Measurements from ENCODE around the gene EFL1. TPM values are rescaled to one million over a fixed set of nuclear protein-coding genes. Genes with fewer than 3 reads are reported as not detected.
"Not testable (repeated sequence)": the region's sequence is repeated elsewhere in the genome, so short reads cannot be mapped to it uniquely, and the experiment has no call there.

The EFL1 gene
- total RNA-seq, 1 experiment from 2014 or later: 22.8 TPM

DNA sequence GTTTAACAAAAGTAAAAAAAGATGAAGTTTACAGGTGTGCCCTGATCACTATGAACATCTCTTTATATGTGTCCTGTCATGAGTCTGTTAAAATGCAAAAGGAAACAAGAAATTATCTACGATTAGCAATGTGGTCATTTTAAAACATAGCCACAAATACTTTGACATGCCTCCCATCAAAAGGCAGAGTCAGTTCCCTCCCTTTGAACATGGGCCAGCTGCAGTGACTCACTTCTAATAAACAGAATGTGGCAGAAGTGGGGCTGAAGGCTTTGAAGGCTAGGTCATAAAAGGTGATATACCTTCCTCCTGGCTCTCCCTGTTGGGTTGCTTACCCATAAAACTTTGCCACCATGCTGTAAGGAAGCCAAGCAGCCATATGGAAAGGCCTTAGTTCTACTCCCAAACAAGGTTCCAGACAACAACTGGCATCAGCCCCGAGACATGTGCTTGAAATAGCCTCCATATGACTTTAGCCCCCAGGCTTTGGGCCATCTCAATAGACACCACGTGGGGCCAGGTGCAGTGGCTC is 52.4 kb downstream of the EFL1 start:
- not testable (repeated sequence) for DNase-seq (ENCODE audit: extremely low read depth, low read depth)

GRCh38 chr15:82204575-82204974 is 58.0 kb downstream of the EFL1 start:
- DNase-seq (ENCODE audit: extremely low read depth, low read depth): not testable (repeated sequence)

- DNase-seq (ENCODE audit: extremely low read depth, low read depth): peak; percentile 63
Measured at GRCh38 chr15:82197733-82198594, 64.6 kb downstream of the EFL1 start.

DNA sequence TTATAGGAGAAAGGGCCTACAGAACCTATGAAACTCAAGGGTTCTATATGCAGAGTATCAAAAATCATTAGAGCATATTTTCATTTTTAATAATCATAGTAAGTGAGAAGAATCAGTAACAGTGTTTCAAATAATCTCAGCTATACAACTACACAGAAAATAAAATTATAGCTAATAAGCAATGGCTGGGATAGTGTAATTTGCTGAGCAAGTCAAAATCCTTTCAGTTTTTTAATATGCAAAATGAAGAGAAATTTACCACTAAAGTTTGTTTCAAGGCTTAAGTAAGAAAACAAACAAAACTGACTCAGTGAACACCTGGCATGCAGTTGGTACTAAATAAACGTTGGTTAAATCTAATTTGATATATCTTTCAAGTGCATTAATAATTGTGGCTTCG is 66.2 kb downstream of the EFL1 start:
- DNase-seq (ENCODE audit: extremely low read depth, low read depth): no peak

DNA sequence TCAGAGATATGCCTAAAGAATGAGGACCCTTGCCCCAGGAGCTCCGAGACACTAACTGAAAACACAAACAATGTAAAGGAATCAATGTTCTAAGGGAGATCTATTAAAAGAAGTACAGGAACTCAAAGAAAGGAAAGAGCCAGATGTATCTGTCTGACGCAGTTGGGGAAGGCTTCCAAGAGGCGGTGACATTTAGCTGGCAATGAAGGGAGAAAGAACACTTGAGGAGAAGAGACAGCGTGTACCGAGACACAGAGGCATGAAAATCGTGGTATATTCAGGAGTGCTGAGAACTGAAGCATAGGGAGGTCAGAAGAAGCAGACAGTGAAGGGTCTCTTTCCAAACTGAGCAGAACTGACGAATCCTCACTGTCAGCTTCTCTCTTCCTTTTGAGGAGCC is 66.7 kb downstream of the EFL1 start:
- not testable (repeated sequence) for DNase-seq (ENCODE audit: extremely low read depth, low read depth)

DNA sequence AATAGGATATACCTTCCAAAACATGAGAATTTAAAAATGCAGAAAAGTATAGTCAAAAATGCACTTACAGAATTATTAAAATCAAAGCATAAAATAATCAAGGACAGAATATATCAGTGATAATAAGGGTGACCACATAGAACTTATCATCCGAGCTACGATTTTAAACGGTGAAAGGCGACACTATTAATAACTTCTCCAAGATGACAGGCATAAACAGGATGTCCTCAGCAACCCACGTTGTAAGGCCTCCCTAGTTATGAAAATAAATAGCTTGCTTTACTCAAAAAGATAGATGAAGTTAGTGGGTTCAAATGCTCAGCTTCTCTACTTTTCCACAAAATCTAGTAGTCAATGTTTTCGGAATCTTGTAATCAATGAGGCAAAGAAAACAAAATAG is 68.0 kb downstream of the EFL1 start:
- not testable (repeated sequence) for DNase-seq (ENCODE audit: extremely low read depth, low read depth)

DNA sequence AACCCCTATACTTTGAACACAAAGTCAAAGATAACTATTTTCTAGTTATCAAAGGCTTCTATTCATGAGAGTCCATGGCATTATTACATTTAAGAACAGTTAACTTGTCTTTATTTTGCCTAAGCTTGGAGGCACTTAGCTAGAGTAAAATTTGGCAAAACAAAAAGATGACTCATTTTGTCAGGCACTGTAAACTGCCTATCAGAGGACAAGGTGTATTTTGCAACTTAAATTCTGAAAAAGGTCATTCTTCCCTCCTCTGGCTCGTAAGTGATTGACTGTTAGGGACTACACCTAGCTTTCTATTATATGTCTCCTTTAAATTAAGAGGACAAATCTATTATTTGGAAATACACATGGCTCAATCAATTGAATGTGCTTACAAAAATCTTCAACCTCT is 69.1 kb downstream of the EFL1 start:
- DNase-seq (ENCODE audit: extremely low read depth, low read depth): not testable (repeated sequence)

GRCh38 chr15:82192394-82192793 is 70.1 kb downstream of the EFL1 start:
- not testable (repeated sequence) for DNase-seq (ENCODE audit: extremely low read depth, low read depth)

DNA sequence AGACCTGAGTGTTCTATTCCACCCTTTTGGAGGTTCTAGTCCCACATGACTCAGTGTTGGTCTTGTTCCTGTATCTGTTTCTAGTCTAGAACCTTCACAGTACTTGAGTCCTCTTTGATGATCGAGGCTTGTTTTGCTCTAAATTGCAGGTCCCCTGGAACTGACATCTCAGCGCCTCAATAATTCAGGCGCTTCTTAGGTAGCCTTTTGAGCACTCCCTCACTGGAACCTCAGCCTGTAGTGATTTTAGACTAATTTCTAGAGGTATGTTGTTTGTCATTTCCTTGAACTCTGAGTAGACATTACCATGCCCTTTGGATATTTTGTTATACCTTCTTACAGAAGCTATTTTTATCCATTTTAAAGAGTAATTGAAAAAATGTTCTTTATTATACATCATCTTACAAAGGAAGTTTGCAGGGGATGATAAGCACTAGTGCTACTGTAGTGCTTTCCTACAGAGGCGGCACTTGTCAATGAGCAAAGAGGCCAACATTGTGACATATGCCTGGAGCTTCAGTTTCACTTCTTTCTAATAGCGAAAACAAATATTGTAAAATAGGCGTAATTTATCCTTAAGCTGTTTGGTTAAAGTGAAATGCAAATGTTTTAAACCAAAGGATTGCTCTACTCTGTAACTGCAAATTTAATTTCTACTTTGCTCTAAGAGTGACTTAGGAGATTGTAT is 75.7 kb downstream of the EFL1 start:
- no peak for DNase-seq (ENCODE audit: extremely low read depth, low read depth)

DNA sequence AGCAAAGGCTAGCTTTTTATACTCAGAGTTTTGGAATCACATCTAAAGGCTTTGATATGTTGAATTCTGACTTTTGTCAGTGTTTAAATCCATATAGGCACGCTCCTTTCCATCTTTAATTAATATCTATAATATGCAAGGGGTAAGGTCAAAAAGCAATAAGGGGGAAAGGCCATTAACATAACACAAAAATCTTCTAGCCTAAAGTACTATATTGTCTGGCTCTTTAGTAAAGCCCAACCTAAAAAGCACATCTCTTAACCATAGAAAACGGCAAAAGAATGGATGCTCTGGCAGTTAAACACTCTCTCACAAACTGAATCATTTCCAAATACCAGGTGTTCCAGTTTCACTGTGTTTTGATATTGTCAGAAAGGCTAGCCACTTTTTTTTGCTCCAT is 76.4 kb downstream of the EFL1 start:
- DNase-seq (ENCODE audit: extremely low read depth, low read depth): no peak

DNA sequence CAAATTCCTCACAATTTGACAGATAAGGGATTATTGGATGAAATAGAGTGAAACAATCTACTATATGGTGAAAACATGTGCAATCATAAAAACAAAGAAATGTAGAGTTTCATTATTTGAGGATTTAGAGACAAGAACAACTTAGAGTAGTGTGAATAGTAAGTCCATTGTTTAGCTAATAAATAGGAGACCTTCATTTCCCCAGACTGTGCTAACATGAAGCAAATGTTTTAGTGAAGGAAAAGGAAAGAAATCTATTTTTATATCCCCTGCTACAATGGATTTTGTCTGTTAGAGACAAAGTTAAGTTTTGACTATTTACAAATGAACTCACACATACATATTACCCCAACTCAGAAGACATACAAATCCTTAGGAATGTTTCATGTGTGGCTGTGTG is 77.8 kb downstream of the EFL1 start:
- no peak for DNase-seq (ENCODE audit: extremely low read depth, low read depth)

GRCh38 chr15:82184355-82184754 is 78.2 kb downstream of the EFL1 start:
- DNase-seq (ENCODE audit: extremely low read depth, low read depth): no peak

GRCh38 chr15:82183121-82184031 is 79.2 kb downstream of the EFL1 start:
- DNase-seq (ENCODE audit: extremely low read depth, low read depth): no peak

- no peak for DNase-seq (ENCODE audit: extremely low read depth, low read depth)
Measured at GRCh38 chr15:82181371-82181770, 81.2 kb downstream of the EFL1 start.

DNA sequence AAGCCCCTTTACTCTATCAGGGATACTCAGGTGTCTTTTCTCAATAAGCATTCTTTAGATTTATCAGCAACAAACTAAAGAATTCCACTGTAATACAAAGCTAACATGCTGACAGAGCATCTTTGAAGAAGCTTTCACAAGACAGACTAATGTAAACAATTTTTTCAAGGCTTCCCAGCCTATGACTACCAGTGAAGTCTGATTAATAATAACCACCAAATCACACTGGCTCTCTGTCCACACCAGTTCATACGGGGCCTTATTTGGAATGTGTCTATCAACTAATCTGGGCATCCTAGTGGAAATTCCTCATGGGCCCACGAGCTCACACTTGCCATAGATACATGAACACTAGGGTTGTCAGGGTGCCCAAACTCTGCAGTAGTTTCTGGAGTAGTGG is 84.5 kb downstream of the EFL1 start:
- no peak for DNase-seq (ENCODE audit: extremely low read depth, low read depth)

DNA sequence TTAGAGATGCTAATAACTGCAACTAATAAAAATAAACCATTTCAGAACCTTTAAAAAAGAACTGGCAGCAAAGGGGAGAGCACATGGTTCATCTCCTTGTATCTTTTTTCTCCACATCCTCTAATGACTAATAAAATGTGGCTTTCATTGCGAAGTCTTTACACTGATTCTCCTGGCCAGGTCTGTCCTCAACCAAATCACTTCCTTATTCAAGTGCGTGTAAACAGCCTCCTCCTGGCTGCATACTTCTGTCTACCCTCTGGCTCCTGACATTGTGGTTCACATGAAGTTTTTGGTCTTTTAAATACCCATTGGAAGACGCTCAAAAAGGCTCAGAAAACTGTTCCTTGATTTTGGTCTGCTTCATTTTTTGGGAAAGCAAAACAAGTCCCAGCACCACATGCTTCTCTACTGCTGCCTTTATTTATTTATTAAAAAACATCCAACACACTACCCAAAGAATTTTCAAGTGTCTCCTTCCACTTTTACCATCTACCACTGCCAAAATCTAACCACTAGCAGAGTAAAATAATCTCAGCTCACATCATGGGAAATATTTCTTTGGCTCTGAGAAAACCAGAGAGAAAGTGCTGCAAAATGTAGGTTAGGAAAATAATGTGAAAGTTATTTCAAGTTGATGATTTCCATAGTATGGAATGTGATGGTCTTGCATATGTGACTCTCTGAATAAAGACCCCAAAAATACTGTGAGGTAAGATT is 85.1 kb downstream of the EFL1 start:
- no peak for DNase-seq (ENCODE audit: extremely low read depth, low read depth)

DNA sequence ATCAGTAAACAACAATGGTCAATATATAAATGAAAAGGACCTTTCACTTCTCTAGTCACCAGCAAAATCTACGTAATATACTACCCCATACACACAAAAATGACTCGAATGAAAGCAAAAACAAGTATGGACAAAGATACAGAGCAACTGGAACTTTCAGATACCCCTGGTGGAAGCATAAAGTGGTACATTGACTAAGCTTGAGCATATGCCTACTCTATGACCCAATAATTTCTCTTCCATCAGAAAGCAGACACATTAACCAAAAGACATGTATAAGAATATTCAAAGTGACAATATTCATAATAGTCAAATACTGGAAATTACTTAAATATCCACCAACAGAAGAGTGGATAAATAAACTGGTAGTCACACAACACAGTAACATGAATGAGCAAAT is 86.0 kb downstream of the EFL1 start:
- no peak for DNase-seq (ENCODE audit: extremely low read depth, low read depth)

DNA sequence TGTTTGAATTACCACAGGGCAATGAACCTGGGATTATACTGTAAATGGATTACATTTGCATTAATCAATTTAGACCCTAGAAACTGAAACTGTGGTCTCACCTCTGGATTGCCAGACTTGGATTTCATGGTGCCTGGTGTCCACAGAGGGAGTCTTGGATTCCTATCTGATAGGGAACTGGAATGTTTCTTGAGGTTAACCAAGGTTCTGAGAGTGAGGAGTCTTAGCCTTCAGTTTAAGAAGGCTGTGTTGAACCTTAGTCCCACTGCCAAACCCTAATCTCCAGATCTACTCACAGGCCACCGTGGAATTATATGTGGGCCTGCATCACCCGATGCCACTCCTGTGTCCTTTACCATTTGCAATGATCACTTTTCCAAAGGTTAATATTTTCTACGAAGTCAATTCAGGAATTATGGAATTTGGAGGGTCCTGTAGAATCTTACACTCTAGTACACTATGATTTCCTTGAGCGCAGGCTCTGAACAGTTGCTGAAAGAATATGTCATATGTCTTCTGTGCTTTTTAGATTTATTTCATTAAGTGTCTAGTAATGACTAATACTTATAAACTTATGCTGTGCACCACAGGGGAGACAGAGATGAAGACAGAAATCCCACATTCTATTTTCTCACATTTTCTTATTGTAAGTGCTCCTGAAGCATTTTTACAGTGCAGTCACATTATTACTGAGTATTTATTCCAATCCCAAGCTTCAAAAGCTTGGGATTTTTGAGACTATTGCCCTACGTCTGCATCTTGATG is 87.9 kb downstream of the EFL1 start:
- no peak for DNase-seq (ENCODE audit: extremely low read depth, low read depth)

- no peak for DNase-seq (ENCODE audit: extremely low read depth, low read depth)
Measured at GRCh38 chr15:82173108-82173507, 89.4 kb downstream of the EFL1 start.

Data from NCI-H460 (cell line).